Activated CD4-positive, alpha-beta T cell treated with anti-CD3 and anti-CD28 coated beads, Interleukin-2, amount 50 U/mL, for 1 hour (primary cell): ENCODE results near the gene SORBS1.
"Not testable (repeated sequence)": the region's sequence is repeated elsewhere in the genome, so short reads cannot be mapped to it uniquely, and the experiment has no call there.

Experiments
- DNase-seq: peaks from one replicate; pipeline ENCODE4 v3.0.0-alpha.2; 2020

SORBS1 gene

GRCh38 chr10:95480102-95480900 lies 80.9 kb downstream of the SORBS1 start:
- no peak for DNase-seq

- DNase-seq: no peak
Observed at GRCh38 chr10:95478935-95479334, 82.2 kb downstream of the SORBS1 start.

GRCh38 chr10:95478185-95478584 lies 83.0 kb downstream of the SORBS1 start:
- DNase-seq: no peak

- no peak for DNase-seq
Observed at GRCh38 chr10:95477175-95477520, 84.0 kb downstream of the SORBS1 start.

- DNase-seq: no peak
Observed at GRCh38 chr10:95476469-95477174, 84.5 kb downstream of the SORBS1 start.

- no peak for DNase-seq
Observed at GRCh38 chr10:95475827-95476468, 85.2 kb downstream of the SORBS1 start.

- no peak for DNase-seq
Observed at GRCh38 chr10:95475003-95475383, 86.2 kb downstream of the SORBS1 start.

- no peak for DNase-seq
Observed at GRCh38 chr10:95474228-95475002, 86.8 kb downstream of the SORBS1 start.

- no peak for DNase-seq
Observed at GRCh38 chr10:95472304-95473088, 88.7 kb downstream of the SORBS1 start.

GRCh38 chr10:95469676-95470075 lies 91.5 kb downstream of the SORBS1 start:
- no peak for DNase-seq

- DNase-seq: no peak
Observed at GRCh38 chr10:95469251-95469650, 91.9 kb downstream of the SORBS1 start.

- not testable (repeated sequence) for DNase-seq
Observed at GRCh38 chr10:95467642-95468041, 93.5 kb downstream of the SORBS1 start.

- DNase-seq: no peak
Observed at GRCh38 chr10:95467162-95467599, 94.0 kb downstream of the SORBS1 start.

GRCh38 chr10:95466436-95466835 lies 94.7 kb downstream of the SORBS1 start:
- no peak for DNase-seq

GRCh38 chr10:95464280-95464679 lies 96.9 kb downstream of the SORBS1 start:
- DNase-seq: no peak

- no peak for DNase-seq
Observed at GRCh38 chr10:95462740-95463667, 98.2 kb downstream of the SORBS1 start.

- no peak for DNase-seq
Observed at GRCh38 chr10:95461611-95462010, 99.6 kb downstream of the SORBS1 start.

GRCh38 chr10:95459446-95460045 lies 101.6 kb downstream of the SORBS1 start:
- no peak for DNase-seq

GRCh38 chr10:95458871-95459270 lies 102.3 kb downstream of the SORBS1 start:
- no peak for DNase-seq

GRCh38 chr10:95458014-95458413 lies 103.2 kb downstream of the SORBS1 start:
- DNase-seq: no peak
